K562 (cell line): ENCODE data around the gene PPOX. TPM values are rescaled to one million over a fixed set of nuclear protein-coding genes. Genes with fewer than 3 reads are reported as not detected.

Source experiments
- ARNT ChIP-seq, 2 experiments: fragments of 450-650 bp; IDR thresholded peaks; 2 replicates each; pipeline ENCODE4 v1.6.1; 2016; ENCODE audit warnings: mild to moderate bottlenecking in 1 of 2
- BRD9 ChIP-seq: fragments of 450-650 bp; IDR thresholded peaks from 2 replicates; pipeline ENCODE4 v1.6.1; 2018; ENCODE audit warnings: low read depth; ENCODE audit not compliant: partially characterized antibody
- FOXA3 ChIP-seq, 2 experiments: fragments of 450-650 bp in 1 of 2; sonication (generic) in 1 of 2; formaldehyde crosslinking; IDR thresholded peaks in 1 of 2; conservative IDR thresholded peaks in 1 of 2; 2 replicates each; pipeline versions ENCODE4 v1.4.0 to v1.8.0; 2020 to 2022; ENCODE audit warnings: mild to moderate bottlenecking in 2 of 2, missing genetic modification reagents in 1 of 2
- MAFF ChIP-seq: IDR thresholded peaks from 2 replicates; pipeline ENCODE4 v1.6.1; 2012; ENCODE audit warnings: low read length, improper control_type of control experiment
- NFATC3 ChIP-seq: fragments of 450-650 bp; IDR thresholded peaks from 2 replicates; pipeline ENCODE4 v1.6.1; 2017; ENCODE audit warnings: mild to moderate bottlenecking
- NUFIP1 ChIP-seq: fragments of 450-650 bp; IDR thresholded peaks from 2 replicates; pipeline ENCODE4 v1.6.1; 2018; ENCODE audit not compliant: partially characterized antibody
- RBM15 ChIP-seq: fragments of 200-400 bp; formaldehyde crosslinking; IDR thresholded peaks from 2 replicates; pipeline ENCODE4 v1.6.1; 2018; ENCODE audit warnings: mild to moderate bottlenecking, low read length, moderate library complexity; ENCODE audit not compliant: insufficient read depth
- TCF7 ChIP-seq: sonication (generic); IDR thresholded peaks from 2 replicates; pipeline ENCODE4 v1.6.1; 2016; ENCODE audit warnings: antibody characterized with exemption, borderline replicate concordance
- ZNF12 ChIP-seq: sonication (generic); formaldehyde crosslinking; IDR thresholded peaks from 2 replicates; pipeline ENCODE4 v1.4.0; 2020; ENCODE audit warnings: mild to moderate bottlenecking, missing genetic modification reagents
- polyA plus RNA-seq, 8 experiments: library from polyadenylated mRNA; depleted of rRNA in 4 of 8; stranded (reverse) in 5 of 8; unstranded in 3 of 8; fragments of >200 nt; fragmentation: Nextera tagmentation in 2 of 8; fragmentation: Illumina TruSeq in 1 of 8; extraction: Ambion mirVana in 2 of 8; extraction: Trizol in 1 of 8; gene quantifications; 2 replicates each; pipeline versions ENCODE4 v1.2.1 to v1.2.3, GENCODE V29; 2011 to 2014; ENCODE audit warnings: inconsistent platforms in 1 of 8, missing spikeins in 1 of 8
- total RNA-seq, 7 experiments: library from RNA; depleted of rRNA in 6 of 7; stranded (reverse); fragments of >200 nt in 6 of 7; fragmentation: Illumina TruSeq in 2 of 7; extraction: Trizol in 2 of 7; gene quantifications; 2 replicates each; pipeline versions ENCODE4 v1.2.1 to v1.2.3, GENCODE V29; 2011 to 2021; ENCODE audit warnings: low replicate concordance in 1 of 7
- TF ChIP-seq, protein P1 (sequence below): fragments of 250-450 bp; sonication (Bioruptor Pico); IDR thresholded peaks from 2 replicates; pipeline ENCODE4 v1.4.0; 2020; ENCODE audit warnings: mild to moderate bottlenecking, moderate library complexity
- TF ChIP-seq, protein P2 (sequence below): fragments of 250-450 bp; sonication (Bioruptor Pico); IDR thresholded peaks from 2 replicates; pipeline ENCODE4 v1.5.0; 2021

PPOX gene
- total and polyA plus RNA-seq, 9 of the 15 experiments (the other 6 are each of a cell fraction or from before 2014, with no cell fraction given): 17.0 to 57.1 (median 38.9) TPM

DNA sequence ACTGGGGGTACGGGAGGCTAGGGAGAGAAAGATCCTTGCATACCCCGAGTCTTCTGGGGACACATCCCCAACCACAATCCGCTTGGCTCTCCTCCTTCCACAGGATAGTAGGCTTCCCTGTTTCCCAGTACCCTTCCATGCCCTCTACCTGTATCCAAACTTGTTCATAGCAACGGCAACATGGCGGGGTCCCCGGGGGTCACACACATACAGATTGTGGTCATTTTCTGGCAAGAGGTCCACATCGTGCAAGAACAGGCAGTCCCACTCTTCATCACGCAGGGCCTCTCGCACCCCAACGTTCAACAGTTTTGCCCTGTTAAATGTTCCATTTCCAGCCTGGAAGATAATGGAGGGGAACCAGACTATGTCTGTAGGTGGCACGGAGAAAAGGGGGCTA, 7.5 kb downstream of the PPOX start (continued):
- TF ChIP-seq TCF7 (no peak), NFATC3 (no peak), FOXA3 (CRISPR knock-in tag; conservative IDR thresholded peaks at IDR 0.05 in 1 of 2, IDR thresholded peaks at IDR 0.05 in 1 of 2) (no peak), ZNF12 (no peak), MAFF (no peak), BRD9 (no peak), RBM15 (no peak), ARNT (IDR thresholded peaks at IDR 0.05) (no peak), NUFIP1 (no peak)
- TF ChIP-seq, protein P1, sequence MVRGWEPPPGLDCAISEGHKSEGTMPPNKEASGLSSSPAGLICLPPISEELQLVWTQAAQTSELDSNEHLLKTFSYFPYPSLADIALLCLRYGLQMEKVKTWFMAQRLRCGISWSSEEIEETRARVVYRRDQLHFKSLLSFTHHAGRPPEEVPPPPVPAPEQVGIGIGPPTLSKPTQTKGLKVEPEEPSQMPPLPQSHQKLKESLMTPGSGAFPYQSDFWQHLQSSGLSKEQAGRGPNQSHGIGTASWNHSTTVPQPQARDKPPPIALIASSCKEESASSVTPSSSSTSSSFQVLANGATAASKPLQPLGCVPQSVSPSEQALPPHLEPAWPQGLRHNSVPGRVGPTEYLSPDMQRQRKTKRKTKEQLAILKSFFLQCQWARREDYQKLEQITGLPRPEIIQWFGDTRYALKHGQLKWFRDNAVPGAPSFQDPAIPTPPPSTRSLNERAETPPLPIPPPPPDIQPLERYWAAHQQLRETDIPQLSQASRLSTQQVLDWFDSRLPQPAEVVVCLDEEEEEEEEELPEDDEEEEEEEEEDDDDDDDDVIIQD (CRISPR knock-in tag): no peak
- TF ChIP-seq, protein P2, sequence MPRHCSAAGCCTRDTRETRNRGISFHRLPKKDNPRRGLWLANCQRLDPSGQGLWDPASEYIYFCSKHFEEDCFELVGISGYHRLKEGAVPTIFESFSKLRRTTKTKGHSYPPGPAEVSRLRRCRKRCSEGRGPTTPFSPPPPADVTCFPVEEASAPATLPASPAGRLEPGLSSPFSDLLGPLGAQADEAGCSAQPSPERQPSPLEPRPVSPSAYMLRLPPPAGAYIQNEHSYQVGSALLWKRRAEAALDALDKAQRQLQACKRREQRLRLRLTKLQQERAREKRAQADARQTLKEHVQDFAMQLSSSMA (CRISPR knock-in tag): no peak
